Measurements from ENCODE around the gene OLFM3. TPM values are rescaled to one million over a fixed set of nuclear protein-coding genes. Genes with fewer than 3 reads are reported as not detected.

Gene OLFM3
- polyA plus RNA-seq, 1 of the 3 experiments (the other 2 are of a cell fraction): not detected

DNA sequence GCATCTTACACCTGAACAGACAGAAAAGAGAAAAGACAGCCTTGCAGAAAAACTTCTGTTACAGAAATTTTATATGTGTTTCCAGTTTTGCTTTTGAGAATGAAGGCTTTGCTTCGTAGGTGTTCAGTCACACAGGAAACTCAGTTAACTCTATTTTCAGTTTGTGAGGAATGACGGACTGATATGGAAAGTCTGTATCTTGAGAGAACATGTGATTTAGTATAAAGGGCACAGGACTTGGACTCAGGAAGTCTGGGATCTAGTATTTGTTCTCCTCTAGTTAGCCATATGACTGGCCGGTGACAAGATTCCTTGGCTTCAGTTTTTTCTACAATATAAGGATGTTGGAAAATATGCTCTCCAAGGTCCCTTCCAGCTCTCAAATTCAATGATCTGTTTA lies 149.1 kb downstream of the OLFM3 start:
- no peak overlapping the region for H2AFZ ChIP-seq (ENCODE audit: low read depth)
- no peaks in the 10 kb centered on the region for H3K9me3 ChIP-seq
- H4K20me1 ChIP-seq (ENCODE audit: insufficient read depth): no peaks in the 10 kb centered on the region
- no peaks in the 10 kb centered on the region for H3K27me3 ChIP-seq (ENCODE audit: insufficient read depth)
- H3K4me3 ChIP-seq (ENCODE audit: low read depth in 2 of 2, low read length in 1 of 2): no peak overlapping the region
- 56% methylated on average over 3 of the region's 3 CpGs for WGBS (ENCODE audit: low lambda C conversion rate)
- H3F3A ChIP-seq (replicated peaks; ENCODE audit: insufficient read depth): no peaks in the 10 kb centered on the region
- no peaks in the 10 kb centered on the region for H3K9me2 ChIP-seq
- peaks cover 4 to 5% of the 10 kb centered on the region in 2 experiments; a peak in 3 of 4 replicates for H3K4me1 ChIP-seq (ENCODE audit: control insufficient read depth in 1 of 2, insufficient read depth in 2 of 2, low read depth in 1 of 2, low read length in 1 of 2)
- no peak overlapping the region for H3K9ac ChIP-seq
- DNase-seq: no peak
- ChIA-PET CTCF (interaction anchor here (1.4 kb wide), 1 partner anchor 13 kb away, joined by 3 read pairs; no protein-coding TSS in a partner anchor), POLR2A (no interaction called here)
- no peaks in the 10 kb centered on the region for H3K36me3 ChIP-seq (replicated peaks in 1 of 2; ENCODE audit: control insufficient read depth in 1 of 2, insufficient read depth in 2 of 2, low read length in 1 of 2)
- TF ChIP-seq JUND (IDR thresholded peaks at IDR 0.05) (no peak), RAD21 (IDR thresholded peaks at IDR 0.05; ENCODE audit: low read length) (no peak), GATA2 (CRISPR knock-in tag; IDR thresholded peaks at IDR 0.05) (no peak), TEAD4 (IDR thresholded peaks at IDR 0.05; ENCODE audit: borderline replicate concordance, insufficient read depth) (no peak), EP300 (IDR thresholded peaks at IDR 0.05; ENCODE audit: borderline replicate concordance in 1 of 2, low read depth in 1 of 2, low read length in 1 of 2) (no peak), GABPA (IDR thresholded peaks at IDR 0.05; ENCODE audit: low read depth) (no peak), RFX5 (IDR thresholded peaks at IDR 0.05; ENCODE audit: low read length) (no peak), FOXJ3 (CRISPR knock-in tag; IDR thresholded peaks at IDR 0.05) (no peak)
- TF ChIP-seq, protein P1, sequence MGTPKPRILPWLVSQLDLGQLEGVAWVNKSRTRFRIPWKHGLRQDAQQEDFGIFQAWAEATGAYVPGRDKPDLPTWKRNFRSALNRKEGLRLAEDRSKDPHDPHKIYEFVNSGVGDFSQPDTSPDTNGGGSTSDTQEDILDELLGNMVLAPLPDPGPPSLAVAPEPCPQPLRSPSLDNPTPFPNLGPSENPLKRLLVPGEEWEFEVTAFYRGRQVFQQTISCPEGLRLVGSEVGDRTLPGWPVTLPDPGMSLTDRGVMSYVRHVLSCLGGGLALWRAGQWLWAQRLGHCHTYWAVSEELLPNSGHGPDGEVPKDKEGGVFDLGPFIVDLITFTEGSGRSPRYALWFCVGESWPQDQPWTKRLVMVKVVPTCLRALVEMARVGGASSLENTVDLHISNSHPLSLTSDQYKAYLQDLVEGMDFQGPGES (IDR thresholded peaks at IDR 0.05; ENCODE audit: low read depth, low read length): no peak
- TF ChIP-seq, protein P2, sequence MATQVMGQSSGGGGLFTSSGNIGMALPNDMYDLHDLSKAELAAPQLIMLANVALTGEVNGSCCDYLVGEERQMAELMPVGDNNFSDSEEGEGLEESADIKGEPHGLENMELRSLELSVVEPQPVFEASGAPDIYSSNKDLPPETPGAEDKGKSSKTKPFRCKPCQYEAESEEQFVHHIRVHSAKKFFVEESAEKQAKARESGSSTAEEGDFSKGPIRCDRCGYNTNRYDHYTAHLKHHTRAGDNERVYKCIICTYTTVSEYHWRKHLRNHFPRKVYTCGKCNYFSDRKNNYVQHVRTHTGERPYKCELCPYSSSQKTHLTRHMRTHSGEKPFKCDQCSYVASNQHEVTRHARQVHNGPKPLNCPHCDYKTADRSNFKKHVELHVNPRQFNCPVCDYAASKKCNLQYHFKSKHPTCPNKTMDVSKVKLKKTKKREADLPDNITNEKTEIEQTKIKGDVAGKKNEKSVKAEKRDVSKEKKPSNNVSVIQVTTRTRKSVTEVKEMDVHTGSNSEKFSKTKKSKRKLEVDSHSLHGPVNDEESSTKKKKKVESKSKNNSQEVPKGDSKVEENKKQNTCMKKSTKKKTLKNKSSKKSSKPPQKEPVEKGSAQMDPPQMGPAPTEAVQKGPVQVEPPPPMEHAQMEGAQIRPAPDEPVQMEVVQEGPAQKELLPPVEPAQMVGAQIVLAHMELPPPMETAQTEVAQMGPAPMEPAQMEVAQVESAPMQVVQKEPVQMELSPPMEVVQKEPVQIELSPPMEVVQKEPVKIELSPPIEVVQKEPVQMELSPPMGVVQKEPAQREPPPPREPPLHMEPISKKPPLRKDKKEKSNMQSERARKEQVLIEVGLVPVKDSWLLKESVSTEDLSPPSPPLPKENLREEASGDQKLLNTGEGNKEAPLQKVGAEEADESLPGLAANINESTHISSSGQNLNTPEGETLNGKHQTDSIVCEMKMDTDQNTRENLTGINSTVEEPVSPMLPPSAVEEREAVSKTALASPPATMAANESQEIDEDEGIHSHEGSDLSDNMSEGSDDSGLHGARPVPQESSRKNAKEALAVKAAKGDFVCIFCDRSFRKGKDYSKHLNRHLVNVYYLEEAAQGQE (IDR thresholded peaks at IDR 0.05; ENCODE audit: low read depth, low read length): no peak
- TF ChIP-seq, protein P3, sequence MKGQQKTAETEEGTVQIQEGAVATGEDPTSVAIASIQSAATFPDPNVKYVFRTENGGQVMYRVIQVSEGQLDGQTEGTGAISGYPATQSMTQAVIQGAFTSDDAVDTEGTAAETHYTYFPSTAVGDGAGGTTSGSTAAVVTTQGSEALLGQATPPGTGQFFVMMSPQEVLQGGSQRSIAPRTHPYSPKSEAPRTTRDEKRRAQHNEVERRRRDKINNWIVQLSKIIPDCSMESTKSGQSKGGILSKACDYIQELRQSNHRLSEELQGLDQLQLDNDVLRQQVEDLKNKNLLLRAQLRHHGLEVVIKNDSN (IDR thresholded peaks at IDR 0.05; ENCODE audit: borderline replicate concordance, low read depth): no peak
- TF ChIP-seq, protein P4, sequence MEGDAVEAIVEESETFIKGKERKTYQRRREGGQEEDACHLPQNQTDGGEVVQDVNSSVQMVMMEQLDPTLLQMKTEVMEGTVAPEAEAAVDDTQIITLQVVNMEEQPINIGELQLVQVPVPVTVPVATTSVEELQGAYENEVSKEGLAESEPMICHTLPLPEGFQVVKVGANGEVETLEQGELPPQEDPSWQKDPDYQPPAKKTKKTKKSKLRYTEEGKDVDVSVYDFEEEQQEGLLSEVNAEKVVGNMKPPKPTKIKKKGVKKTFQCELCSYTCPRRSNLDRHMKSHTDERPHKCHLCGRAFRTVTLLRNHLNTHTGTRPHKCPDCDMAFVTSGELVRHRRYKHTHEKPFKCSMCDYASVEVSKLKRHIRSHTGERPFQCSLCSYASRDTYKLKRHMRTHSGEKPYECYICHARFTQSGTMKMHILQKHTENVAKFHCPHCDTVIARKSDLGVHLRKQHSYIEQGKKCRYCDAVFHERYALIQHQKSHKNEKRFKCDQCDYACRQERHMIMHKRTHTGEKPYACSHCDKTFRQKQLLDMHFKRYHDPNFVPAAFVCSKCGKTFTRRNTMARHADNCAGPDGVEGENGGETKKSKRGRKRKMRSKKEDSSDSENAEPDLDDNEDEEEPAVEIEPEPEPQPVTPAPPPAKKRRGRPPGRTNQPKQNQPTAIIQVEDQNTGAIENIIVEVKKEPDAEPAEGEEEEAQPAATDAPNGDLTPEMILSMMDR (IDR thresholded peaks at IDR 0.05): no peak
- no peaks in the 10 kb centered on the region for H3K79me2 ChIP-seq (ENCODE audit: insufficient read depth)
- H3K27ac ChIP-seq (ENCODE audit: low read depth in 2 of 2, low read length in 1 of 2): peak overlapping the region in 1 of 2 experiments; percentile 47; a peak in 1 of 4 replicates
- no peak overlapping the region for H3K4me2 ChIP-seq
